Hepatocyte (in vitro differentiated cells): Measurements from ENCODE around the gene RBM19. TPM values are rescaled to one million over a fixed set of nuclear protein-coding genes. Genes with fewer than 3 reads are reported as not detected.
"Not testable (repeated sequence)": the region's sequence is repeated elsewhere in the genome, so short reads cannot be mapped to it uniquely, and the experiment has no call there.

Experiments
- DNase-seq: peaks from one replicate; pipeline ENCODE4 v3.0.0-alpha.2; 2016; ENCODE audit warnings: low spot score
- H2AFZ ChIP-seq: fragments of 200-600 bp; sonication (generic); 2 replicates; pipeline ENCODE4 v1.6.0; 2016; ENCODE audit warnings: antibody characterized with exemption, mild to moderate bottlenecking
- H3K27ac ChIP-seq: fragments of 200-600 bp; sonication (generic); 2 replicates; pipeline ENCODE4 v1.5.1; 2016; ENCODE audit warnings: mild to moderate bottlenecking
- H3K27me3 ChIP-seq: fragments of 200-600 bp; sonication (generic); 2 replicates; pipeline ENCODE4 v1.6.1; 2016
- H3K36me3 ChIP-seq: fragments of 200-600 bp; sonication (generic); replicated peaks from 2 replicates; pipeline ENCODE4 v1.5.1; 2016; ENCODE audit warnings: low read depth; ENCODE audit not compliant: insufficient read depth
- H3K4me1 ChIP-seq: fragments of 200-600 bp; sonication (generic); 2 replicates; pipeline ENCODE4 v1.5.1; 2016; ENCODE audit warnings: mild to moderate bottlenecking, moderate library complexity; ENCODE audit not compliant: insufficient read depth
- H3K4me2 ChIP-seq: fragments of 200-600 bp; sonication (generic); 2 replicates; pipeline ENCODE4 v1.6.0; 2016
- H3K4me3 ChIP-seq: fragments of 200-600 bp; sonication (generic); 2 replicates; pipeline ENCODE4 v1.5.1; 2016; ENCODE audit warnings: mild to moderate bottlenecking
- H3K79me2 ChIP-seq: fragments of 200-600 bp; sonication (generic); 2 replicates; pipeline ENCODE4 v1.6.0; 2017; ENCODE audit warnings: mild to moderate bottlenecking
- H3K9me2 ChIP-seq: fragments of 200-600 bp; sonication (generic); replicated peaks from 2 replicates; pipeline ENCODE4 v1.6.0; 2017; ENCODE audit warnings: mild to moderate bottlenecking; ENCODE audit not compliant: insufficient read depth
- H3K9me3 ChIP-seq: fragments of 200-600 bp; sonication (generic); 2 replicates; pipeline ENCODE4 v1.5.1; 2016; ENCODE audit warnings: low read depth, mild to moderate bottlenecking
- H4K20me1 ChIP-seq: fragments of 200-600 bp; sonication (generic); 2 replicates; pipeline ENCODE4 v1.6.0; 2016; ENCODE audit warnings: mild to moderate bottlenecking; ENCODE audit not compliant: insufficient read depth, poor library complexity, severe bottlenecking
- CTCF ChIP-seq: fragments of 200-600 bp; sonication (generic); IDR thresholded peaks from 2 replicates; pipeline ENCODE4 v1.5.1; 2016; ENCODE audit warnings: antibody characterized with exemption, mild to moderate bottlenecking; ENCODE audit not compliant: poor library complexity
- EZH2 ChIP-seq: fragments of 200-600 bp; sonication (generic); IDR thresholded peaks from 2 replicates; pipeline ENCODE4 v1.6.1; 2016; ENCODE audit warnings: antibody characterized with exemption, mild to moderate bottlenecking, borderline replicate concordance
- EZH2phosphoT487 ChIP-seq: fragments of 200-600 bp; sonication (generic); IDR thresholded peaks from one replicate; pipeline ENCODE4 v1.6.1; 2018; ENCODE audit warnings: antibody characterized with exemption, mild to moderate bottlenecking, low read depth, moderate library complexity; ENCODE audit not compliant: unreplicated experiment, severe bottlenecking
- WGBS: methylation state at CpG from one replicate; pipeline ENCODE4 v1.1.6; 2016; ENCODE audit warnings: low lambda C conversion rate; ENCODE audit errors: missing lambda C conversion rate; 5-methylcytosine and 5-hydroxymethylcytosine counted together
- polyA plus RNA-seq: library from polyadenylated mRNA; unstranded; fragments of >200 nt; fragmentation: Nextera tagmentation; extraction: Ambion mirVana; gene quantifications from 2 replicates; pipeline ENCODE4 v1.2.1, GENCODE V29; 2016
- total RNA-seq: library from RNA; depleted of rRNA; stranded (reverse); fragments of >200 nt; gene quantifications from 2 replicates; pipeline ENCODE4 v1.2.3, GENCODE V29; 2014

The RBM19 gene
- total and polyA plus RNA-seq, 2 experiments from 2014 or later, result 14.5 to 16.8 TPM

DNA sequence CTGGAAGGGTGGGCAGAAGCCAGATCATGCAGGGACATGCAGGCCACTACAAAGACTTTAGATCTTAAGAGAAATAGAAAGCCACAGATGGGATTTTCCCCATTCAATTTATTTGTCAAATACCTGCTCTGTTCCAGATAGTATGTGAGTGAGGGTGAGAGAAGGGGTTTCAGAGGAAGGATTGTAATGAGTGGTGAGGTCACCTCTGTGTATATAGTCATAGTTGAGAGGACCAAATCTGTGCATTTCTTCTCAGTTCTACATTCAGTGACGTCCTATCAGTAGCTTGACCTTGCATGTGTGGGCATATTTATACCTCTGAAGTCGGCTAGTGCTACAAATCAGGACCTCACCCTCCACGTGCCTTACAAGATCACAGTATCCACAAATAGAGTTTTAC is 31.2 kb upstream of the RBM19 start:
- H4K20me1 ChIP-seq, result no peaks in the 10 kb centered on the region
- H3K79me2 ChIP-seq, result no peaks in the 10 kb centered on the region
- TF ChIP-seq EZH2 (no peak), EZH2phosphoT487 (no peak)
- H3K9me3 ChIP-seq, result no peaks in the 10 kb centered on the region
- no peaks in the 10 kb centered on the region for H3K9me2 ChIP-seq
- H3K27me3 ChIP-seq, result peaks cover 18% of the 10 kb centered on the region
- WGBS, result 73% methylated on average over 3 of the region's 3 CpGs
- no peak overlapping the region for H3K4me2 ChIP-seq
- DNase-seq, result no peak
- no peaks in the 10 kb centered on the region for H3K36me3 ChIP-seq
- no peak overlapping the region for H3K4me3 ChIP-seq
- H3K4me1 ChIP-seq, result no peaks in the 10 kb centered on the region
- no peak overlapping the region for H3K27ac ChIP-seq
- no peak overlapping the region for H2AFZ ChIP-seq

GRCh38 chr12:113996026-113996425 is 29.9 kb upstream of the RBM19 start:
- Histone ChIP-seq H3K27me3 (peaks cover 7% of the 10 kb centered on the region), H3K79me2 (no peaks in the 10 kb centered on the region), H3K9me3 (no peaks in the 10 kb centered on the region), H3K9me2 (no peaks in the 10 kb centered on the region), H3K4me2 (no peak overlapping the region), H2AFZ (no peak overlapping the region), H3K4me1 (no peaks in the 10 kb centered on the region), H3K4me3 (no peak overlapping the region), H4K20me1 (no peaks in the 10 kb centered on the region), H3K27ac (no peak overlapping the region), H3K36me3 (no peaks in the 10 kb centered on the region)
- WGBS, result 53% methylated on average over 7 of the region's 7 CpGs
- DNase-seq, result no peak
- no peak for TF ChIP-seq EZH2

DNA sequence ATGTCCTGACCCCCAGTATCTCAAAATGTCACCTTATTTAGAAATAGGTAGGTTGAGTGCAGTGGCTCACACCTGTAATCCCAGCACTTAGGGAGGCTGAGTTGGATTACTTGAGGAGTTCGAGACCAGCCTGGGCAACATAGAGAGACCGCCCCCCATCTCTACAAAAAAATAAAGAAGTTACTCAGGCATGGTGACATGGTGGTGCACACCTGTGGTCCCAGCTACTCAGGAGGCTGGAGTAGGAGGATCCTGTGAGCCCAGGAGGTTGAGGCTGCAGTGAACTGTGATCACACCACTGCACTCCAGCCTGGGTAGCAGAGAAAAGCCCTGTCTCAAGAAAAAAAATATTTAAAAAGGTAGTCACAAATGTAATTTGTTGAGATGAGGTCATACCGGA is 27.9 kb upstream of the RBM19 start:
- H4K20me1 ChIP-seq, result no peaks in the 10 kb centered on the region
- 96% methylated on average over 3 of the region's 3 CpGs for WGBS
- no peak overlapping the region for H3K4me3 ChIP-seq
- no peaks in the 10 kb centered on the region for H3K36me3 ChIP-seq
- no peaks in the 10 kb centered on the region for H3K79me2 ChIP-seq
- no peak overlapping the region for H2AFZ ChIP-seq
- no peak overlapping the region for H3K27ac ChIP-seq
- no peaks in the 10 kb centered on the region for H3K9me3 ChIP-seq
- H3K4me2 ChIP-seq, result no peak overlapping the region
- no peak for DNase-seq
- H3K4me1 ChIP-seq, result no peaks in the 10 kb centered on the region
- H3K9me2 ChIP-seq, result no peaks in the 10 kb centered on the region
- TF ChIP-seq EZH2, result no peak
- TF ChIP-seq EZH2phosphoT487, result no peak
- no peak for TF ChIP-seq CTCF
- H3K27me3 ChIP-seq, result peaks cover 4% of the 10 kb centered on the region

GRCh38 chr12:113992751-113993150 is 26.6 kb upstream of the RBM19 start:
- not testable (repeated sequence) for H3K9me3 ChIP-seq, H2AFZ ChIP-seq, H3K4me2 ChIP-seq, H3K79me2 ChIP-seq, DNase-seq, H3K4me3 ChIP-seq, H3K27me3 ChIP-seq, H3K27ac ChIP-seq, H3K4me1 ChIP-seq, H3K9me2 ChIP-seq, H4K20me1 ChIP-seq, H3K36me3 ChIP-seq
- 79% methylated on average over 4 of the region's 4 CpGs for WGBS

GRCh38 chr12:113991224-113992044 is 25.3 kb upstream of the RBM19 start:
- H3K4me3 ChIP-seq, result no peak overlapping the region
- H3K79me2 ChIP-seq, result no peaks in the 10 kb centered on the region
- H3K9me2 ChIP-seq, result no peaks in the 10 kb centered on the region
- H3K27ac ChIP-seq, result no peak overlapping the region
- WGBS, result 90% methylated on average over 6 of the region's 6 CpGs
- no peaks in the 10 kb centered on the region for H3K9me3 ChIP-seq
- peaks cover 3% of the 10 kb centered on the region for H3K4me1 ChIP-seq
- H3K4me2 ChIP-seq, result no peak overlapping the region
- no peak for DNase-seq
- TF ChIP-seq EZH2, result no peak
- no peak for TF ChIP-seq EZH2phosphoT487
- no peak for TF ChIP-seq CTCF
- H3K27me3 ChIP-seq, result peaks cover 4% of the 10 kb centered on the region
- no peaks in the 10 kb centered on the region for H4K20me1 ChIP-seq
- H2AFZ ChIP-seq, result no peak overlapping the region
- no peaks in the 10 kb centered on the region for H3K36me3 ChIP-seq
